Measurements from ENCODE around the gene IL13. TPM values are rescaled to one million over a fixed set of nuclear protein-coding genes. Genes with fewer than 3 reads are reported as not detected.

The IL13 gene
- total and polyA plus RNA-seq, 9 donors, result not detected

DNA sequence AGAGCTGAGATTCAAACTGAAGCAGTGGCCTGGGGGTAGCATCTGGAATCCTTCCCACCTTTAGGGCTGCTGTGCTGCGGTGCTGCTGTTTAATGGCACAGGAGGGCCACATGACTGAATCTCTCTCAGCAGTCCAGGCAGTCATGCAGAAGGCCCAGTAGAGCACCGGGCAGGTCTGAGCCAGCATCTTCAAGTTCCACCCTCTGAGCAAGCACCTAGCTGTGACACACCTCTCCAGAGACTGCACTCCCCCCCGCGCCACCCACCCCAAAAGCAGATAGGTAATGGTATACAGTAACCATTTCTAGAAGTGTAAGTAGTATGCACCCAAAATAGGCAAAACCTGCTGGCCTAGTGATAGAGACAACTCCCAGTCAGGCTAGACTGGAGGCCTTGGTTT lies 24.0 kb downstream of the IL13 start:
- no peak for TF ChIP-seq EP300 (IDR thresholded peaks at IDR 0.05)
- 87 to 97% (median 93%) methylated on average over 4 of the region's 4 CpGs for WGBS, 3 donors
- H3K27ac ChIP-seq, result no peak overlapping the region
- H3K9me3 ChIP-seq, result no peaks in the 10 kb centered on the region
- H3K4me1 ChIP-seq (ENCODE audit: insufficient read depth), result no peaks in the 10 kb centered on the region
- no peak for DNase-seq
- H3K36me3 ChIP-seq, result no peaks in the 10 kb centered on the region
- no peak overlapping the region for H3K4me3 ChIP-seq
- intact Hi-C loops (cut with DNase I), result no loop called here
- no peaks in the 10 kb centered on the region for H3K27me3 ChIP-seq

DNA sequence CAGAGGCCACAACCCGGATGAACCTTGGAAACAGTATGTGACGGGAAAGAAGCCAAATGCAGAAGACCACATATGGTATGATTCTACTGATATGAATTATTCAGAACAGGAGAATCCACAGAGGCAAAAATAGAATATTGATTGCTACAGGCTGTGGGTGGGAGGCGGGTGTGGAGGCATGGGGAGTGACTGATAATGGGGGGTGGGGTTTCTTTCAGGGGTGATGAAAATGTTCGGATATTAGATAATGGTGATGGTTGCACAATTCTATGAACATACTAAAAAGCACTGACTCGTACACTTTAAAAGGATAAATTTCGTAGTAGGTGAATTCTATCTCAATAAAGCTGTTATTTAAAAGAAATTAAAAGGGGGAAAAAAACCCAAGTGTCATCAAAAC lies 26.5 kb downstream of the IL13 start:
- no peaks in the 10 kb centered on the region for H3K27me3 ChIP-seq
- no peaks in the 10 kb centered on the region for H3K36me3 ChIP-seq
- TF ChIP-seq POLR2A (IDR thresholded peaks at IDR 0.05) (no peak), EP300 (IDR thresholded peaks at IDR 0.05) (no peak)
- TF ChIP-seq, protein P1, sequence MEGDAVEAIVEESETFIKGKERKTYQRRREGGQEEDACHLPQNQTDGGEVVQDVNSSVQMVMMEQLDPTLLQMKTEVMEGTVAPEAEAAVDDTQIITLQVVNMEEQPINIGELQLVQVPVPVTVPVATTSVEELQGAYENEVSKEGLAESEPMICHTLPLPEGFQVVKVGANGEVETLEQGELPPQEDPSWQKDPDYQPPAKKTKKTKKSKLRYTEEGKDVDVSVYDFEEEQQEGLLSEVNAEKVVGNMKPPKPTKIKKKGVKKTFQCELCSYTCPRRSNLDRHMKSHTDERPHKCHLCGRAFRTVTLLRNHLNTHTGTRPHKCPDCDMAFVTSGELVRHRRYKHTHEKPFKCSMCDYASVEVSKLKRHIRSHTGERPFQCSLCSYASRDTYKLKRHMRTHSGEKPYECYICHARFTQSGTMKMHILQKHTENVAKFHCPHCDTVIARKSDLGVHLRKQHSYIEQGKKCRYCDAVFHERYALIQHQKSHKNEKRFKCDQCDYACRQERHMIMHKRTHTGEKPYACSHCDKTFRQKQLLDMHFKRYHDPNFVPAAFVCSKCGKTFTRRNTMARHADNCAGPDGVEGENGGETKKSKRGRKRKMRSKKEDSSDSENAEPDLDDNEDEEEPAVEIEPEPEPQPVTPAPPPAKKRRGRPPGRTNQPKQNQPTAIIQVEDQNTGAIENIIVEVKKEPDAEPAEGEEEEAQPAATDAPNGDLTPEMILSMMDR (IDR thresholded peaks at IDR 0.05), result no peak
- no peak for DNase-seq
- intact Hi-C loops (cut with DNase I), result no loop called here
- H3K27ac ChIP-seq, result no peak overlapping the region
- no peak overlapping the region for H3K4me3 ChIP-seq
- WGBS, 3 donors, result 87 to 90% (median 88%) methylated on average over 6 of the region's 6 CpGs
- H3K9me3 ChIP-seq, result no peaks in the 10 kb centered on the region
- no peaks in the 10 kb centered on the region for H3K4me1 ChIP-seq (ENCODE audit: insufficient read depth)

GRCh38 chr5:132684922-132685720 lies 27.1 kb downstream of the IL13 start:
- Histone ChIP-seq H3K27ac (no peak overlapping the region), H3K4me1 (ENCODE audit: insufficient read depth) (no peaks in the 10 kb centered on the region), H3K36me3 (no peaks in the 10 kb centered on the region), H3K9me3 (no peaks in the 10 kb centered on the region), H3K4me3 (no peak overlapping the region), H3K27me3 (no peaks in the 10 kb centered on the region)
- no peak for DNase-seq
- 87 to 90% (median 89%) methylated on average over 12 of the region's 12 CpGs for WGBS, 3 donors
- TF ChIP-seq POLR2A (IDR thresholded peaks at IDR 0.05) (no peak), EP300 (IDR thresholded peaks at IDR 0.05) (no peak)
- TF ChIP-seq, protein P1 (IDR thresholded peaks at IDR 0.05), result no peak
- intact Hi-C loops (cut with DNase I), result no loop called here

GRCh38 chr5:132686193-132686592 lies 28.2 kb downstream of the IL13 start:
- no peak for DNase-seq
- Histone ChIP-seq H3K27me3 (no peaks in the 10 kb centered on the region), H3K4me1 (ENCODE audit: insufficient read depth) (no peaks in the 10 kb centered on the region), H3K4me3 (no peak overlapping the region), H3K9me3 (no peaks in the 10 kb centered on the region), H3K27ac (no peak overlapping the region), H3K36me3 (no peaks in the 10 kb centered on the region)
- 77 to 88% (median 83%) methylated on average over 3 of the region's 3 CpGs for WGBS, 3 donors
- intact Hi-C loops (cut with DNase I), result no loop called here
- TF ChIP-seq, protein P1 (IDR thresholded peaks at IDR 0.05), result no peak
- TF ChIP-seq POLR2A (IDR thresholded peaks at IDR 0.05), result no peak
- TF ChIP-seq EP300 (IDR thresholded peaks at IDR 0.05), result no peak

DNA sequence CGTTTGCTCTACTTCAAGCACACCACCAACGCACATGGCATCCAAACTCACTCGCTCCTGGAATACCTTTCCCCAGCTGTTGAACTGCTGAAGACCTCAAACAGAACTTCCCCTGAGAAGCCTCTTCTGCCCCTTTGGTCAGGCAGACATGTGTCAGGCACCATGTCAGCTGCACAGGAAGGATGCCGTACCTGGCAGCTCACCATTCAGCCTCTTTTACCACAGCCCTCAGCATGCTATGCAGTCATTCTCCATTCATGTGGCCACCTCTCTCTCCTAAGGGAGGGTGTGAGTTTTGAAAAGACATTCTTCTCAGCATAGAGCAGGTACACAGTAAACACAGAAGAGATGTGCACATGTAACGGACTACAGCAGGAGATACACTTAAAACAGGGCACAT lies 30.0 kb downstream of the IL13 start:
- no peak for TF ChIP-seq EP300 (IDR thresholded peaks at IDR 0.05)
- TF ChIP-seq, protein P1 (IDR thresholded peaks at IDR 0.05), result no peak
- TF ChIP-seq POLR2A (IDR thresholded peaks at IDR 0.05), result no peak
- intact Hi-C loops (cut with DNase I), result no loop called here
- 84 to 89% (median 85%) methylated on average over 5 of the region's 5 CpGs for WGBS, 3 donors
- Histone ChIP-seq H3K4me3 (no peak overlapping the region), H3K27ac (no peak overlapping the region), H3K9me3 (no peaks in the 10 kb centered on the region), H3K27me3 (no peaks in the 10 kb centered on the region), H3K36me3 (no peaks in the 10 kb centered on the region), H3K4me1 (ENCODE audit: insufficient read depth) (no peaks in the 10 kb centered on the region)
- no peak for DNase-seq

All from ovary (tissue), 9 donors.